Measurements from ENCODE around the gene CHRNA1.

The CHRNA1 gene

GRCh38 chr2:174775571-174775980, 11.3 kb upstream of the CHRNA1 start:
- ATAC-seq (ENCODE audit: low read depth) = peak; percentile 38; the same call in 1 of the 3 replicates
- H3K9me3 ChIP-seq (ENCODE audit: severe bottlenecking) = no peaks in the 10 kb centered on the region
- H3K27me3 ChIP-seq (ENCODE audit: insufficient read depth, poor library complexity, severe bottlenecking) = no peaks in the 10 kb centered on the region
- no peak overlapping the region for H3K4me3 ChIP-seq (ENCODE audit: severe bottlenecking)
- no peaks in the 10 kb centered on the region for H3K36me3 ChIP-seq (ENCODE audit: low read depth)
- DNase-seq (ENCODE audit: low spot score) = no peak
- peaks cover 3% of the 10 kb centered on the region for H3K4me1 ChIP-seq (ENCODE audit: insufficient read depth, poor library complexity, severe bottlenecking)
- TF ChIP-seq, protein P1, sequence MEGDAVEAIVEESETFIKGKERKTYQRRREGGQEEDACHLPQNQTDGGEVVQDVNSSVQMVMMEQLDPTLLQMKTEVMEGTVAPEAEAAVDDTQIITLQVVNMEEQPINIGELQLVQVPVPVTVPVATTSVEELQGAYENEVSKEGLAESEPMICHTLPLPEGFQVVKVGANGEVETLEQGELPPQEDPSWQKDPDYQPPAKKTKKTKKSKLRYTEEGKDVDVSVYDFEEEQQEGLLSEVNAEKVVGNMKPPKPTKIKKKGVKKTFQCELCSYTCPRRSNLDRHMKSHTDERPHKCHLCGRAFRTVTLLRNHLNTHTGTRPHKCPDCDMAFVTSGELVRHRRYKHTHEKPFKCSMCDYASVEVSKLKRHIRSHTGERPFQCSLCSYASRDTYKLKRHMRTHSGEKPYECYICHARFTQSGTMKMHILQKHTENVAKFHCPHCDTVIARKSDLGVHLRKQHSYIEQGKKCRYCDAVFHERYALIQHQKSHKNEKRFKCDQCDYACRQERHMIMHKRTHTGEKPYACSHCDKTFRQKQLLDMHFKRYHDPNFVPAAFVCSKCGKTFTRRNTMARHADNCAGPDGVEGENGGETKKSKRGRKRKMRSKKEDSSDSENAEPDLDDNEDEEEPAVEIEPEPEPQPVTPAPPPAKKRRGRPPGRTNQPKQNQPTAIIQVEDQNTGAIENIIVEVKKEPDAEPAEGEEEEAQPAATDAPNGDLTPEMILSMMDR (IDR thresholded peaks at IDR 0.05; ENCODE audit: poor library complexity, severe bottlenecking) = no peak
- no peak overlapping the region for H3K27ac ChIP-seq (ENCODE audit: poor library complexity, severe bottlenecking)

- TF ChIP-seq, protein P1 (IDR thresholded peaks at IDR 0.05; ENCODE audit: poor library complexity, severe bottlenecking) = no peak
- H3K4me1 ChIP-seq (ENCODE audit: insufficient read depth, poor library complexity, severe bottlenecking) = peaks cover 3% of the 10 kb centered on the region
These were observed 10.6 kb upstream of the CHRNA1 start for GRCh38 chr2:174774886-174775285.

GRCh38 chr2:174773215-174773614, 8.9 kb upstream of the CHRNA1 start:
- no peak for DNase-seq (ENCODE audit: low spot score)
- H3K27ac ChIP-seq (ENCODE audit: poor library complexity, severe bottlenecking) = no peak overlapping the region
- no peaks in the 10 kb centered on the region for H3K36me3 ChIP-seq (ENCODE audit: low read depth)
- H3K9me3 ChIP-seq (ENCODE audit: severe bottlenecking) = no peaks in the 10 kb centered on the region
- H3K4me1 ChIP-seq (ENCODE audit: insufficient read depth, poor library complexity, severe bottlenecking) = no peaks in the 10 kb centered on the region
- TF ChIP-seq, protein P1 (IDR thresholded peaks at IDR 0.05; ENCODE audit: poor library complexity, severe bottlenecking) = no peak
- H3K4me3 ChIP-seq (ENCODE audit: severe bottlenecking) = no peak overlapping the region
- no peak for ATAC-seq (ENCODE audit: low read depth)
- H3K27me3 ChIP-seq (ENCODE audit: insufficient read depth, poor library complexity, severe bottlenecking) = no peaks in the 10 kb centered on the region

More at GRCh38 chr2:174774886-174775285, 10.6 kb upstream of the CHRNA1 start:
- no peak overlapping the region for H3K4me3 ChIP-seq (ENCODE audit: severe bottlenecking)
- H3K27ac ChIP-seq (ENCODE audit: poor library complexity, severe bottlenecking) = no peak overlapping the region
- H3K27me3 ChIP-seq (ENCODE audit: insufficient read depth, poor library complexity, severe bottlenecking) = no peaks in the 10 kb centered on the region
- DNase-seq (ENCODE audit: low spot score) = no peak
- ATAC-seq (ENCODE audit: low read depth) = no peak
- H3K36me3 ChIP-seq (ENCODE audit: low read depth) = no peaks in the 10 kb centered on the region
- no peaks in the 10 kb centered on the region for H3K9me3 ChIP-seq (ENCODE audit: severe bottlenecking)

DNA sequence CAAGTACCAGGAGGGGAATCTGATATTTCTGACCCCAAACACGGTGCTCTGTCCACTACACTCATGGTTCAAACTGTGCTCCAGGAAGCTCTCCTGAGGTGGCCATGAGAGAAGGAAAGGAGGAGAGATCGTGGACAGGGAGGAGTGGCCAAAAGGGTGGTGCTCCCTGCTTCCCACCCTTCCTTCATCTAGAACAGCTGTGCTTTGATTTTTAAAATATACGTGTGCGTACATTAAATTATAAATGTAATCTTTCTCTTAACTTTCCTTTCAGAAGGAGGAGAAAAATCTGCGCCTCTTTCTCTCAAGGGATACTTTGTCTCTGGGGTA, 8.2 kb upstream of the CHRNA1 start:
- no peaks in the 10 kb centered on the region for H3K27me3 ChIP-seq (ENCODE audit: insufficient read depth, poor library complexity, severe bottlenecking)
- H3K4me3 ChIP-seq (ENCODE audit: severe bottlenecking) = no peak overlapping the region
- DNase-seq (ENCODE audit: low spot score) (no peak), ATAC-seq (ENCODE audit: low read depth) (no peak)
- no peaks in the 10 kb centered on the region for H3K4me1 ChIP-seq (ENCODE audit: insufficient read depth, poor library complexity, severe bottlenecking)
- TF ChIP-seq, protein P1 (IDR thresholded peaks at IDR 0.05; ENCODE audit: poor library complexity, severe bottlenecking) = no peak
- no peak overlapping the region for H3K27ac ChIP-seq (ENCODE audit: poor library complexity, severe bottlenecking)
- H3K36me3 ChIP-seq (ENCODE audit: low read depth) = no peaks in the 10 kb centered on the region
- H3K9me3 ChIP-seq (ENCODE audit: severe bottlenecking) = no peaks in the 10 kb centered on the region

- no peak overlapping the region for H3K27ac ChIP-seq (ENCODE audit: poor library complexity, severe bottlenecking)
These were observed 7.6 kb upstream of the CHRNA1 start for GRCh38 chr2:174771631-174772471.

More at GRCh38 chr2:174771631-174772471, 7.6 kb upstream of the CHRNA1 start:
- ATAC-seq (ENCODE audit: low read depth) = peak; percentile 97
- H3K4me3 ChIP-seq (ENCODE audit: severe bottlenecking) = no peak overlapping the region
- no peaks in the 10 kb centered on the region for H3K9me3 ChIP-seq (ENCODE audit: severe bottlenecking)
- TF ChIP-seq, protein P1 (IDR thresholded peaks at IDR 0.05; ENCODE audit: poor library complexity, severe bottlenecking) = peak; percentile 89
- no peaks in the 10 kb centered on the region for H3K36me3 ChIP-seq (ENCODE audit: low read depth)
- no peaks in the 10 kb centered on the region for H3K27me3 ChIP-seq (ENCODE audit: insufficient read depth, poor library complexity, severe bottlenecking)
- peak; percentile 74 for DNase-seq (ENCODE audit: low spot score)
- H3K4me1 ChIP-seq (ENCODE audit: insufficient read depth, poor library complexity, severe bottlenecking) = no peaks in the 10 kb centered on the region

All from RWPE2 (cell line).